ENCODE results near the gene SGMS1.

GRCh38 chr10:50369931-50370330 lies 253.8 kb downstream of the SGMS1 start:
- TF ChIP-seq CTCF (IDR thresholded peaks at IDR 0.05) (no peak), POLR2A (IDR thresholded peaks at IDR 0.05; ENCODE audit: low read depth) (no peak), POLR2AphosphoS5 (IDR thresholded peaks at IDR 0.05) (no peak)
